ENCODE measurements around the gene HSPE1.
"Not testable (repeated sequence)": the region's sequence is repeated elsewhere in the genome, so short reads cannot be mapped to it uniquely, and the experiment has no call there.

The HSPE1 gene

GRCh38 chr2:197499594-197500502, at the start of gene HSPE1, which contains the start of gene HSPD1:
TSS of gene HSPE1 (plus strand) at chr2:197500379. CDS start at chr2:197500437, 58 bp downstream.
TSS of gene HSPD1 (minus strand) at chr2:197499840. CDS start at chr2:197498848, 992 bp downstream.
- Mint-ChIP-seq H3K4me1 (peaks cover 41% of the 10 kb centered on the region), H3K4me3 (peak within 1 kb of the TSS; percentile 90 to 98 (median 92)), H3K27ac (peak within 1 kb of the TSS; percentile 96 to 99 (median 98)), H3K36me3 (ENCODE audit: low read depth) (peaks cover 61% of the 10 kb centered on the region), H3K9me3 (no peaks in the 10 kb centered on the region), H3K27me3 (ENCODE audit: low read depth) (no peaks in the 10 kb centered on the region)
- no peak for TF ChIP-seq CTCF (IDR thresholded peaks at IDR 0.05; ENCODE audit: unreplicated experiment in 3 of 3)

GRCh38 chr2:197450465-197450864, 49.7 kb upstream of the HSPE1 start:
- H3K9me3 Mint-ChIP-seq = no peaks in the 10 kb centered on the region
- no peaks in the 10 kb centered on the region for H3K27me3 Mint-ChIP-seq (ENCODE audit: low read depth)
- no peaks in the 10 kb centered on the region for H3K36me3 Mint-ChIP-seq (ENCODE audit: low read depth)
- H3K4me3 Mint-ChIP-seq = no peak overlapping the region
- H3K4me1 Mint-ChIP-seq = peaks cover 13% of the 10 kb centered on the region
- no peak overlapping the region for H3K27ac Mint-ChIP-seq
- no peak for TF ChIP-seq CTCF (IDR thresholded peaks at IDR 0.05; ENCODE audit: unreplicated experiment in 3 of 3)

GRCh38 chr2:197450935-197451358, 49.2 kb upstream of the HSPE1 start:
- Mint-ChIP-seq H3K4me3 (peak overlapping the region; percentile 32 to 79 (median 56)), H3K27ac (peak overlapping the region in 1 of 3 experiments; percentile 0)
- H3K27me3 Mint-ChIP-seq (ENCODE audit: low read depth) = not testable (repeated sequence)

GRCh38 chr2:197452754-197453122, 47.4 kb upstream of the HSPE1 start:
- no peak for TF ChIP-seq CTCF (IDR thresholded peaks at IDR 0.05; ENCODE audit: unreplicated experiment in 3 of 3)
- Mint-ChIP-seq H3K27me3 (ENCODE audit: low read depth) (no peaks in the 10 kb centered on the region), H3K4me3 (peak overlapping the region; percentile 99 to 100 (median 99)), H3K27ac (peak overlapping the region; percentile 99 to 100 (median 100)), H3K9me3 (no peaks in the 10 kb centered on the region), H3K36me3 (ENCODE audit: low read depth) (no peaks in the 10 kb centered on the region), H3K4me1 (peaks cover 13% of the 10 kb centered on the region)

More at GRCh38 chr2:197450935-197451358, 49.2 kb upstream of the HSPE1 start:
- not testable (repeated sequence) for H3K36me3 Mint-ChIP-seq (ENCODE audit: low read depth); H3K9me3 Mint-ChIP-seq
- H3K4me1 Mint-ChIP-seq = peaks cover 13% of the 10 kb centered on the region

- Mint-ChIP-seq H3K27ac (peak within 1 kb of the TSS; percentile 99 to 100 (median 100)), H3K9me3 (no peaks in the 10 kb centered on the region), H3K36me3 (ENCODE audit: low read depth) (no peaks in the 10 kb centered on the region), H3K27me3 (ENCODE audit: low read depth) (no peaks in the 10 kb centered on the region), H3K4me3 (peak within 1 kb of the TSS; percentile 99 to 100 (median 99)), H3K4me1 (peaks cover 13% of the 10 kb centered on the region)
- peak in 1 of 3 experiments; percentile 32 for TF ChIP-seq CTCF (IDR thresholded peaks at IDR 0.05; ENCODE audit: unreplicated experiment in 3 of 3)
These were observed 46.9 kb upstream of the HSPE1 start, which contains the start of gene COQ10B for GRCh38 chr2:197453123-197453913. TSS of gene COQ10B (plus strand) at chr2:197453552. CDS start at chr2:197453561, 9 bp downstream.

- Mint-ChIP-seq H3K9me3 (no peaks in the 10 kb centered on the region), H3K36me3 (ENCODE audit: low read depth) (no peaks in the 10 kb centered on the region), H3K27ac (peak overlapping the region; percentile 99 to 100 (median 100)), H3K4me1 (peaks cover 13% of the 10 kb centered on the region), H3K4me3 (peak overlapping the region; percentile 99 to 100 (median 99)), H3K27me3 (ENCODE audit: low read depth) (no peaks in the 10 kb centered on the region)
- TF ChIP-seq CTCF (IDR thresholded peaks at IDR 0.05; ENCODE audit: unreplicated experiment in 3 of 3) = no peak
These were observed 46.2 kb upstream of the HSPE1 start for GRCh38 chr2:197453914-197454398.
